Hepatocyte (in vitro differentiated cells): ENCODE results near the gene EFCAB6.

ENCODE experiments used
- EZH2 ChIP-seq: fragments of 200-600 bp; sonication (generic); IDR thresholded peaks from 2 replicates; pipeline ENCODE4 v1.6.1; 2016; ENCODE audit warnings: antibody characterized with exemption, mild to moderate bottlenecking, borderline replicate concordance
- EZH2phosphoT487 ChIP-seq: fragments of 200-600 bp; sonication (generic); IDR thresholded peaks from one replicate; pipeline ENCODE4 v1.6.1; 2018; ENCODE audit warnings: antibody characterized with exemption, mild to moderate bottlenecking, low read depth, moderate library complexity; ENCODE audit not compliant: unreplicated experiment, severe bottlenecking
- TF ChIP-seq, protein P1 (sequence below): fragments of 200-600 bp; sonication (generic); IDR thresholded peaks from 2 replicates; pipeline ENCODE4 v1.5.1; 2016; ENCODE audit warnings: antibody characterized with exemption, mild to moderate bottlenecking; ENCODE audit not compliant: poor library complexity

DNA sequence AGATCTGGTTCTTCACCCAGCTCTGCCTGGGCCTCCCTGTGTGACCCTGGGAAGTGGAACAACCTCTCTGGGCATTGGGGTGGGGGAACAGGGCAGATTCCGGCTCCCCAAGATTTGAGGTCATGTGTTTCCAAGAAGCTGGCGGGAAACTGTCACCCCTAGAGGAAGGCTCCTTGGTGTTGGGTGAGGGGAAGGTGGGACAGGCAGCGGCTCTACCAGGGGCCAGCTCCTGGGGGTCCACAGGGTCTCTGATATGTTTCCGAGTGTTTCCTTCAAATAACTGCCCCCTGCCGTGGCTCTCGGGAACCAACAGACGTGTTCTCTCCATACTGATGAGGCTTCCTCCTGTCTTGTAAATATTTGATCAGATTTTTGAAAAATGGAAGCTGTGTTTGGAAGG, 321.8 kb downstream of the EFCAB6 start:
- TF ChIP-seq, protein P1, sequence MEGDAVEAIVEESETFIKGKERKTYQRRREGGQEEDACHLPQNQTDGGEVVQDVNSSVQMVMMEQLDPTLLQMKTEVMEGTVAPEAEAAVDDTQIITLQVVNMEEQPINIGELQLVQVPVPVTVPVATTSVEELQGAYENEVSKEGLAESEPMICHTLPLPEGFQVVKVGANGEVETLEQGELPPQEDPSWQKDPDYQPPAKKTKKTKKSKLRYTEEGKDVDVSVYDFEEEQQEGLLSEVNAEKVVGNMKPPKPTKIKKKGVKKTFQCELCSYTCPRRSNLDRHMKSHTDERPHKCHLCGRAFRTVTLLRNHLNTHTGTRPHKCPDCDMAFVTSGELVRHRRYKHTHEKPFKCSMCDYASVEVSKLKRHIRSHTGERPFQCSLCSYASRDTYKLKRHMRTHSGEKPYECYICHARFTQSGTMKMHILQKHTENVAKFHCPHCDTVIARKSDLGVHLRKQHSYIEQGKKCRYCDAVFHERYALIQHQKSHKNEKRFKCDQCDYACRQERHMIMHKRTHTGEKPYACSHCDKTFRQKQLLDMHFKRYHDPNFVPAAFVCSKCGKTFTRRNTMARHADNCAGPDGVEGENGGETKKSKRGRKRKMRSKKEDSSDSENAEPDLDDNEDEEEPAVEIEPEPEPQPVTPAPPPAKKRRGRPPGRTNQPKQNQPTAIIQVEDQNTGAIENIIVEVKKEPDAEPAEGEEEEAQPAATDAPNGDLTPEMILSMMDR = no peak
- TF ChIP-seq EZH2 (no peak), EZH2phosphoT487 (no peak)
